ENCODE measurements around the gene RNF166.

DNA sequence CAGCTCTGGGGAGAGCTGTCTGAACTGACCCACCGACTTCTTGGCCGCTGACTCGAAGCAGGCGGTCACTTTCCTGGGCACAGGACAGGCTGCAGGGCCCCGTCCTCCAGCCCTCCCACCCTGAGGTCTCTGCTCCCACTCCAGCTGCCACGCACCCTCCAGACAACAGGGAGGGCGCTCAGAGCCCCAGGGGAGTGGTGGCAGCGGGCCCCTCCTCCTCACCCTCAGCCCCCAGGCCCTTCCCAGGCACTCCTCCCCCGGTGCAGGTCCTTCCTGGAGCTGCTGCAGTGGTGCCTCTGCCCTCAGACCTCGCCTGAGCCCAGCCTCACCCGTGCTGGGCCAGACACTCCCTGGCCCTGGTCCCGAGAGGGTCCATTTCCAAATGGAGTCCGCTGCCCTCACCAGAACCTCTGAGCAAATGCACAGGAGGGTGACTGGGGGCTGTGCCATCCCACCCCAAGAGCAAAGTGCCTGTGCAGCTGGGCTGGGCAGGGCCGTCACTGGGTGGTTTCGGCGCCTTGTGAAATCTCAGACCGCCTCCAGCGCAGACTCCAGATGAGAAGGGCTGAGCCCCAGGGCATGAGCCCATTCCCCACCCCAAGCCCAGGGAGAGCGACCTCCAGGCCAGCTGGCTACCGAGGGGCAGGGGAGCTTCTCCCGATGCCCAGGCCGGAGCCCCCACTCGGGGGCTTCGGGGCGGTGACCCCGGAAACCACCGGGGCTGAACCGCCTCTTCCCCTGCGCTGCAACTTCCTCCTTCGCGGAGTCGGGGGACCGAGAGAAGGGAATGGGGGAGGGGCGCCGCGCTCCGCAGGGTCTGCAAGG is 56.1 kb downstream of the RNF166 start:
- TF ChIP-seq GZF1 (CRISPR knock-in tag; IDR thresholded peaks at IDR 0.05), result no peak
- no peak for TF ChIP-seq MAFK (conservative IDR thresholded peaks at IDR 0.05 in 1 of 2, IDR thresholded peaks at IDR 0.05 in 1 of 2; ENCODE audit: low read length in 2 of 2)
- no peak for TF ChIP-seq TCF7L2 (IDR thresholded peaks at IDR 0.05; ENCODE audit: low read depth, low read length)
